ENCODE data around the gene GOT2. TPM values are rescaled to one million over a fixed set of nuclear protein-coding genes. Genes with fewer than 3 reads are reported as not detected.

GOT2 gene
- polyA plus RNA-seq, 3 donors from 2014 or later, result 47.1 to 87.0 (median 64.9) TPM

- no peaks in the 10 kb centered on the region for H3K9me3 Mint-ChIP-seq
- H3K27me3 Mint-ChIP-seq (ENCODE audit: low read depth in 3 of 3), result peaks cover 0 to 4% (median 0%) of the 10 kb centered on the region in 3 donors
- H3K4me3 Mint-ChIP-seq, result no peak overlapping the region
- no peak for DNase-seq
- H3K27ac Mint-ChIP-seq, result no peak overlapping the region
- H3K36me3 Mint-ChIP-seq, result no peaks in the 10 kb centered on the region
- no peaks in the 10 kb centered on the region for H3K4me1 Mint-ChIP-seq
Measured at GRCh38 chr16:58658796-58659211, 75.3 kb downstream of the GOT2 start.

Other genes with a start within 250 kb of the GOT2 start
- gene NDRG4, start 234.2 kb downstream of the GOT2 start, polyA plus RNA-seq, result under 1 TPM in 1 of 3 donors, not detected in 2; 0.18 TPM
- gene SETD6, start 218.8 kb downstream of the GOT2 start, polyA plus RNA-seq, result 10 to 100 TPM in 1 of 3 donors, 1 to 10 TPM in 2; 4.5 to 11.9 (median 5.9) TPM
- gene CNOT1, start 104.5 kb downstream of the GOT2 start, polyA plus RNA-seq, result 10 to 100 TPM; 78.1 to 89.7 (median 85.1) TPM
- 1 to 10 TPM; 2.3 to 6.8 (median 4.2) TPM for gene SLC38A7, start 49.5 kb downstream of the GOT2 start, polyA plus RNA-seq